ENCODE measurements around the gene RHOJ.

DNA sequence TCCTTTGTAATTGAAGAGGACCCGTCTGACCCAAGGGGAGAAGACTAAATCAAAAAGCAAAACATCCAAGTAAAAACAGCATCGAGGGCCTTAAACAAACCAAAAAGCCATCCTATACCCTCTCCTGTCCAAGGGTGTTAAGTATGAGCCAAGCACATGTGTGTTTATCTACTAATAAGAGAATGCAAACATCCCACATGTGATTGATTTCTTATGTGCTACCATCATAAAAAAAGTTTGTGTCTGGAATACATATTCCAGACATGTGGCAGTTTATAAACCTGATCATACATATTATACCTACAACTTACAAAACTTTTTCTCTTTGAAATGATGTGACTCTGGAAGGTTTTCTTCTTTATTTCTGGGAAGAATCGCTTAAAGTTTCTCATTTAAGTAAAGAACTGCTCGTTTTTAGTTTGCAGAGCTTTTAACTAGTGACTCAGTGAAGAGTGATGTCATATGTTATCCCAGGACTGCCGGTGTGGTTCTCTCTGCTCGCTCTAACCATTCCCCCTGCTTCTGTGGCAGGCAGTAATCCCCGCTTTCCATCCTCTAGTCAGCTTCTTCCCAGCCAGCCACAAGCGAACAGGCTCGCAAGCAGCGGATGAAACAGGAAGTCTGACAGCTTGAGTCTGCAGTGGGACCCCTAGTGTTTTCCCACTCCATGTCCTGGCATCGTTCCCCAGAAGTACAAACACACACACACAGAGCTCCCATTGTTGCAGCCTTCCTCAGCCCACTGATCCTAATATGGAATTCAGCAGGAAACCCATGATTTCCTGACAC is 431 bp upstream of the RHOJ start:
- TF ChIP-seq, protein P1, sequence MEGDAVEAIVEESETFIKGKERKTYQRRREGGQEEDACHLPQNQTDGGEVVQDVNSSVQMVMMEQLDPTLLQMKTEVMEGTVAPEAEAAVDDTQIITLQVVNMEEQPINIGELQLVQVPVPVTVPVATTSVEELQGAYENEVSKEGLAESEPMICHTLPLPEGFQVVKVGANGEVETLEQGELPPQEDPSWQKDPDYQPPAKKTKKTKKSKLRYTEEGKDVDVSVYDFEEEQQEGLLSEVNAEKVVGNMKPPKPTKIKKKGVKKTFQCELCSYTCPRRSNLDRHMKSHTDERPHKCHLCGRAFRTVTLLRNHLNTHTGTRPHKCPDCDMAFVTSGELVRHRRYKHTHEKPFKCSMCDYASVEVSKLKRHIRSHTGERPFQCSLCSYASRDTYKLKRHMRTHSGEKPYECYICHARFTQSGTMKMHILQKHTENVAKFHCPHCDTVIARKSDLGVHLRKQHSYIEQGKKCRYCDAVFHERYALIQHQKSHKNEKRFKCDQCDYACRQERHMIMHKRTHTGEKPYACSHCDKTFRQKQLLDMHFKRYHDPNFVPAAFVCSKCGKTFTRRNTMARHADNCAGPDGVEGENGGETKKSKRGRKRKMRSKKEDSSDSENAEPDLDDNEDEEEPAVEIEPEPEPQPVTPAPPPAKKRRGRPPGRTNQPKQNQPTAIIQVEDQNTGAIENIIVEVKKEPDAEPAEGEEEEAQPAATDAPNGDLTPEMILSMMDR (IDR thresholded peaks at IDR 0.05; ENCODE audit: poor library complexity) = peak; percentile 26
- TF ChIP-seq EZH2 (IDR thresholded peaks at IDR 0.05; ENCODE audit: borderline replicate concordance) = no peak

All from hepatocyte (in vitro differentiated cells).